Dendritic cell treated with granulocyte-macrophage colony-stimulating factor and Interleukin-4, amounts not matched to agents 40 ng/mL and 50 ng/mL, for 4 days (primary cell): ENCODE data around the gene GTPBP2.

Experiments used
- H3K27ac Mint-ChIP-seq: one replicate; pipeline ENCODE4 v1.8.0; 2022; ENCODE audit warnings: mild to moderate bottlenecking, mixed read lengths
- H3K27me3 Mint-ChIP-seq: one replicate; pipeline ENCODE4 v1.8.0; 2022; ENCODE audit warnings: mild to moderate bottlenecking, mixed read lengths
- H3K36me3 Mint-ChIP-seq: one replicate; pipeline ENCODE4 v1.8.0; 2022; ENCODE audit warnings: low read depth, mixed read lengths
- H3K4me1 Mint-ChIP-seq: one replicate; pipeline ENCODE4 v1.8.0; 2022; ENCODE audit warnings: low read depth, mixed read lengths
- H3K4me3 Mint-ChIP-seq: one replicate; pipeline ENCODE4 v1.8.0; 2022; ENCODE audit warnings: mild to moderate bottlenecking, moderate library complexity, mixed read lengths
- H3K9me3 Mint-ChIP-seq: one replicate; pipeline ENCODE4 v1.8.0; 2022; ENCODE audit warnings: mixed read lengths
- intact Hi-C: fragments of 100-400 bp; cut with micrococcal nuclease; formaldehyde crosslinking; loops from one replicate; pipeline ENCODE4 v1.15.0; 2022

GTPBP2 gene

DNA sequence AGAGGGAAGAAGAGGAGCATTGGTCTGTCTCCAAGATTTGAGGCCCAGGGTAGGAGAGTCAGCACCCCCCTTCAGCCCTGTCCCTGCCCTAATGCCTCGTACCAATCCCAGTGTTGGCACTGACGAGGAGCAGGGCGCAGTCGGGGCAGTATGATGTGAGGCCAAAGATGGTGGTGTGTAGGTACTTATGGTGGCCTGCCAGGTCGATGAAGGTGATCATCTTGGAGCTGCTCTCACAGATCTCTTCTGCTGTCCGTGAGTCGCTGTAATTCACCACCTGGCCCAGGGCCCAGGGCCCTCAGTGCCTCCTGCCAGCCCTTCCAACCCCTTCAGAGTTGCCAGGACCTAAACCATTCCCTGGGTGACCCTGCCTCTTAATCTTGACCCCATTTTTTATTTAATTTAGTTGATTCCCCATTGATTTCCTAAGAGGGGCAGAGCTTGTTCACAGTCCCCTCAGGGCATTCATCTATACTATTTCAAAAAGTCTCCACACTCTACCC is 4.2 kb downstream of the GTPBP2 start:
- intact Hi-C loops, result loop anchor here (5.0 kb wide), 1 partner anchor 48 kb away; the partner anchor contains the start of genes POLH and XPO5
- no peaks in the 10 kb centered on the region for H3K9me3 Mint-ChIP-seq
- H3K4me1 Mint-ChIP-seq, result peaks cover 49% of the 10 kb centered on the region
- H3K27me3 Mint-ChIP-seq, result no peaks in the 10 kb centered on the region
- no peak overlapping the region for H3K4me3 Mint-ChIP-seq
- peaks cover 88% of the 10 kb centered on the region for H3K36me3 Mint-ChIP-seq
- H3K27ac Mint-ChIP-seq, result no peak overlapping the region

DNA sequence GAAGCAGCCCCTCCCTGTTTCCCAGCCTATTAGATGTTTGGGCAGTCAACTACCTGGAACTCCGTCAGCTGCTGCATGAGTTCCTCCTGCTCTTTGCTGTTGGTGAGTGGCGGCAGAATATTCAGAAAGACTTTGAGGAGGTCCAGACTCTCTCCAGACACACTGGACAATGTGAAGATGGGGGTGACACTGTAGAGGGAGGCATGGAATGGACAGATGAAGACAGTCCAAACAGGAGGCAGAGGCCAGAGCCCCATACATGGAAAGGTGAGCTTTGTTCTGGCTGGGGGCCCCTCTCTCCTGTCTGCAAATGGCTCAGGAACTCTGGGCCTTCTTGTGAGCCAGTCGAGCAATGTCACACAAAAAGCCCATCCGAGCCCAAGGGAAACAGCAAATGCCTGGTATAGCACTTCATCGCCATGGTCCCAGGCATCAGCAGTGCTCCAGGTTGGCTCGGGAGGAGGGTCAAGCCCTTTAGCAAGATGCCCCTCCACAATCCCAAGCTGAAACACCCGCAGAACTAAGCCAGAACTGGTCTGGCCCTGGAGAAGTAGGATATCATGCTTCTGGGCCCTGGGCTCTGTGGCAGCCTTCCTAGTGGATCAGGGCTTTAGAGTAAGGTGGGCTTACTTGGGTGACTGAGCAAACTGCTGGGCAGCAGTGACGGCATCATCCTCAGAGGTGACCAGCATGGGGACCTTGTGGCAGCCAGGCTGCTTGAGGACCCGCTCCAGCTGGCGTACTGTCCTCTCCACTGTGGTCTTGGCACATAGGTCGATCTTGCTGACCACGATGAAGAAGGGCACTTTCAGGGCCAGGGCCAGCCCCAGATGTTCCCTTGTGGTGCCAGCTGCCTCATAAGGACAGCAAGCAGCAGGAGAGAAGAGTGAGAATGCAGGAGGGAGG is 4.9 kb downstream of the GTPBP2 start:
- H3K4me3 Mint-ChIP-seq, result no peak overlapping the region
- H3K36me3 Mint-ChIP-seq, result peaks cover 83% of the 10 kb centered on the region
- no peak overlapping the region for H3K27ac Mint-ChIP-seq

DNA sequence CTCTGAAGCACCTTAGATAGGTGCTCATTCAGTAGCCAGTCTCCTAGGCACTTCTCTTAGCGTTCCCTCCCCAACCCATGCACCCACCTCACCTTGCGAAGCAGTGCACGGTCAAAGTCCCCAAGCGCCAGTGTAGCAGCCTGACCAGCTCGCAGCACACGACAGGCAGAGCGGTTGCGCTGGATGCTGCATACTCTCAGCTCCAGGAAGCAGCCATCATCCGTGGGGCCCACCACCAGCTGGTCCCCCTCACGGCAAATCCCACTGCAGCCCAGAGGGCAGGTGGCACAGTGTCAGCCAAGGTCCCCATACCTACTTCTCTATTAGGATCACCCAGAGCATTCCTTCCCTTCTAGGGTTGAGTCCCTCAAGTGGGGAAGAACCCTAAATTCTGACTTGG is 6.5 kb downstream of the GTPBP2 start:
- intact Hi-C loops, result no loop called here
- Mint-ChIP-seq H3K27me3 (no peaks in the 10 kb centered on the region), H3K4me1 (peaks cover 36% of the 10 kb centered on the region), H3K27ac (no peak overlapping the region), H3K9me3 (no peaks in the 10 kb centered on the region), H3K36me3 (peaks cover 73% of the 10 kb centered on the region), H3K4me3 (no peak overlapping the region)

More for the DNA sequence above, 4.9 kb downstream of the GTPBP2 start:
- Mint-ChIP-seq H3K4me1 (peaks cover 48% of the 10 kb centered on the region), H3K27me3 (no peaks in the 10 kb centered on the region), H3K9me3 (no peaks in the 10 kb centered on the region)
- intact Hi-C loops, result no loop called here

DNA sequence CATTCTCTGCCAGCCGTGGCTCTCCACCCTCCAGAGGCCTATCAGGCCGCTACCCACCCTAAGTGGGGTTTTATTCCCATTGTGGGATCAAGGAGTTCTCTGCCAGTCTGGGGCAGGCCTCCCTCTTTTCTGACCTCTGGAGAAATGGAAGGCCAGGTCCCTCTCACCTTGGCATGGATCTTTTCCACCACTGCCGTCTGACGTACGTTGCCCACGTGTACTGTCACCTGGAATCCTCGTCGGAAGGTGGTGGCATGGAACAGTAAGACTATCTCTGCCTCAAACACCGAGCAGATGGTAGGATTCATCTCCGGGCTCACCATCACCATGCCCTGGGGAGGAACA is 7.3 kb downstream of the GTPBP2 start:
- peaks cover 28% of the 10 kb centered on the region for H3K4me1 Mint-ChIP-seq
- no peaks in the 10 kb centered on the region for H3K27me3 Mint-ChIP-seq
- H3K4me3 Mint-ChIP-seq, result no peak overlapping the region
- no peaks in the 10 kb centered on the region for H3K9me3 Mint-ChIP-seq
- peaks cover 70% of the 10 kb centered on the region for H3K36me3 Mint-ChIP-seq
- intact Hi-C loops, result no loop called here
- H3K27ac Mint-ChIP-seq, result no peak overlapping the region

DNA sequence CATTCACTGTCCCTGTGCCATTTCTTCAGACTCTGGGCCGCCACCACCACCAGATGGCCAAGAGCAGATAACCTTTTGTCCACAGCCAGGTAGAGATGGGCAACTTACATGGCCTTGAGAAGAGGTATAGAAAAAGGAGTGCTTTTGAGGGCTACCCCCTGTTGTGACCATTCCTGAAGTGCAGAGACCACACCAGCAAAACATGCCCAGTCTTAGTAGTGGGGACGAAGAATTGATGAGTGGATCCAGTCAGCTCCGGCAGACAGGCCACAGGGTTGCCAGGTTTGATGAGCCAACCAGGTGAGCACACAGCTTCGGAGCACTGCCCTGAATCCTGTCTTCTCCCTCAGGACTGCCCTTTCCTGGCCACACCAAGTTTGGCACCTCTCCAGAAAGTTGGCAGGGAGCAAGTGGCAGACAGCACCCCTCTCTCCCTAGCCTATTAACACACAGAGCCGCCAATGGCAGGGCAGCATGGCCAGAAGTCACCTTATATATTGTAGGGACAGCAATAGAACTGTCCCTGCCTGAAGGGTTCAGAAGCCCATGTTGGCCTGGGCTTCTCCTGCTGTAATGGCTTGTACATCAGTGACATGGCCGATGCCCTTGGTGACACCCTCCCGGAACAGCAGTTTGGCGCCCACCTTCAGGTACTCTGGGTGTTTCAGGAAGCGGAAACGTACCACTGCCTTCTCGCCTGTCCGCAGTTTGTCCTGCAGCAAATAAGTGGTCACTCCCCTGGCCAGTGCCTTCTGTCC is 7.8 kb downstream of the GTPBP2 start:
- Mint-ChIP-seq H3K4me1 (peaks cover 23% of the 10 kb centered on the region), H3K27ac (peak overlapping the region; percentile 25), H3K4me3 (no peak overlapping the region), H3K27me3 (no peaks in the 10 kb centered on the region), H3K9me3 (no peaks in the 10 kb centered on the region), H3K36me3 (peaks cover 65% of the 10 kb centered on the region)
- intact Hi-C loops, result no loop called here

DNA sequence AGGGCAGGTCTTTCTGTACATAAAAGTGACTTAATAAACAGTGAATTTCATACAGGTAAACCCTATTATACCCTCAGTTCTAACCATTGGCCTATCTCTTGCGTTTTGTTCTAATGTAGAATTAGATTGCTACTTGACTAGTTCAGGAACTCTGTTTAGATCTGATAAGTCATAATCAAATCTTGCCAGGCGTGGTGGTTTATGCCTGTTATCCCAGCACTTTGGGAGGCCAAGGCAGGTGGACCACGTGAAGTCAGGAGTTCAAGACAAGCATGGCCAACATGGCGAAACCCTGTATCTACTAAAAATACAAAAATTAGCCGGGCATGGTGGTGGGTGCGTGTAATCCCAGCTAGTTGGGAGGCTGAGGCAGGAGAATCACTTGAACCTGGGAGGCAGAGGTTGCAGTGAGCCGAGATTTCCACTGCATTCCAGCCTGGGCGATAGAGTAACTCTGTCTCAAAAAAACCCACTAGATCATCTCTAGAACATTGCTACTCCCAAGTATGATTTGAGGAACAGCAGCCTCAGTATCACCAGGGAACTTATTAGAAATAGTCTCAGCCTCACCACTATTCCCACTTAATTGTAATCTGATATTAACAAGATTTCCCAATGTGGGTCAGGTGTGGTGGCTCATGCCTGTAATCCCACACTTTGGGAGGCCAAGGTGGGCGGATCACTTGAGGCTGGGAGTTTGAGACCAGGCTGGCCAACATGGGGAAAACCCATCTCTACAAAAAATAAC is 12.2 kb downstream of the GTPBP2 start:
- Mint-ChIP-seq H3K4me1 (peaks cover 12% of the 10 kb centered on the region), H3K4me3 (no peak overlapping the region), H3K36me3 (peaks cover 47% of the 10 kb centered on the region), H3K27me3 (no peaks in the 10 kb centered on the region), H3K9me3 (no peaks in the 10 kb centered on the region), H3K27ac (no peak overlapping the region)
- intact Hi-C loops, result no loop called here

DNA sequence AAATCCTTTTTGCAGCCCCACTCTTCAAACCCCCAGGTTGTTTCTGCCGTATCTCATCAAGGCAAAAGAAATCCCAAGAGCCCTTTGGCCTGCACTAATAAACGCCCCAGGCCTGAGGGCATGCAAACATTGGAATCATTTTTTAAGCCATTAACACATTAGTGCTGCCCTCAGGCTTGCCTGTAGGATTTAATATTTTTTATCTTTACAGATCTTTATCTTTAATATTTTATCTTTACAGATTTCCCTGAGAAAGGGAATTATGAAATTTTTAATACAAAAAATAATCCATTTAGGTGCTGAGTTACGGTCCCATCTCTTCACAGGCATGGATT is 14.7 kb downstream of the GTPBP2 start:
- H3K9me3 Mint-ChIP-seq, result no peaks in the 10 kb centered on the region

DNA sequence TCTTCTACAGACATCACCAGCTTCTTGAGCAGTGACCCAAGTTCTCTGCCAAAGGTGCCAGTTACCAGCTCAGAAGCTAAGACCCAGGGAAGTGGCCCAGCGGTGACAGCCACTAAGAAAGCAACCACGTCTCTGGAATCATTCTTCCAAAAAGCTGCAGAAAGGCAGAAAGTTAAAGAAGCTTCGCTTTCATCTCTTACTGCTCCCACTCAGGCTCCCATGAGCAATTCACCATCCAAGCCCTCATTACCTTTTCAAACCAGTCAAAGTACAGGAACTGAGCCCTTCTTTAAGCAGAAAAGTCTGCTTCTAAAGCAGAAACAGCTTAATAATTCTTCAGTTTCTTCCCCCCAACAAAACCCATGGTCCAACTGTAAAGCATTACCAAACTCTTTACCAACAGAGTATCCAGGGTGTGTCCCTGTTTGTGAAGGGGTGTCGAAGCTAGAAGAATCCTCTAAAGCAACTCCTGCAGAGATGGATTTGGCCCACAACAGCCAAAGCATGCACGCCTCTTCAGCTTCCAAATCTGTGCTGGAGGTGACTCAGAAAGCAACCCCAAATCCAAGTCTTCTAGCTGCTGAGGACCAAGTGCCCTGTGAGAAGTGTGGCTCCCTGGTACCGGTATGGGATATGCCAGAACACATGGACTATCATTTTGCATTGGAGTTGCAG is 15.2 kb downstream of the GTPBP2 start:
- Mint-ChIP-seq H3K9me3 (no peaks in the 10 kb centered on the region), H3K27me3 (no peaks in the 10 kb centered on the region), H3K4me3 (no peak overlapping the region), H3K4me1 (peaks cover 7% of the 10 kb centered on the region), H3K27ac (peak overlapping the region; percentile 26), H3K36me3 (peaks cover 39% of the 10 kb centered on the region)
- intact Hi-C loops, result no loop called here

More for the DNA sequence above, 14.7 kb downstream of the GTPBP2 start:
- peaks cover 39% of the 10 kb centered on the region for H3K36me3 Mint-ChIP-seq
- H3K27me3 Mint-ChIP-seq, result no peaks in the 10 kb centered on the region
- no peak overlapping the region for H3K4me3 Mint-ChIP-seq
- H3K27ac Mint-ChIP-seq, result no peak overlapping the region
- intact Hi-C loops, result no loop called here
- H3K4me1 Mint-ChIP-seq, result peaks cover 2% of the 10 kb centered on the region

DNA sequence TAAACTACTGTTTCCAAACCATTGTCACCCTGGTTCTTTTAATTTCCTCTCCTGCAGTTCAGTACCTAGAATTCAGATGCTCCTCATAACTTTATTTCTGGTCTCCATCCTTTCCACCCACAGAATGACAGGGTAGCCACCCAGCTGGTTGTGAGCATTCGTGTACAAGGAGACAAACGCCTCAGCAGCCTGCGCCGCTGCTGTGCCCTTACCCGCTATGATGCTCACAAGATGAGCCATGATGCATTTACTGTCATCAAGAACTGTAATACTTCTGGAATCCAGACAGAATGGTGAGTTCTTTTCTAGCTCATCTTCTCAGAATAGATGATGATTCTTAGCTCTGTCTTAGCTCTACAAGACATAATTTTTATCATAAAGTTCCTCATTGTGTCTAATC is 18.6 kb downstream of the GTPBP2 start:
- Mint-ChIP-seq H3K27me3 (no peaks in the 10 kb centered on the region), H3K9me3 (no peaks in the 10 kb centered on the region), H3K27ac (no peak overlapping the region), H3K36me3 (peaks cover 62% of the 10 kb centered on the region), H3K4me3 (no peak overlapping the region), H3K4me1 (peaks cover 16% of the 10 kb centered on the region)
- intact Hi-C loops, result no loop called here

DNA sequence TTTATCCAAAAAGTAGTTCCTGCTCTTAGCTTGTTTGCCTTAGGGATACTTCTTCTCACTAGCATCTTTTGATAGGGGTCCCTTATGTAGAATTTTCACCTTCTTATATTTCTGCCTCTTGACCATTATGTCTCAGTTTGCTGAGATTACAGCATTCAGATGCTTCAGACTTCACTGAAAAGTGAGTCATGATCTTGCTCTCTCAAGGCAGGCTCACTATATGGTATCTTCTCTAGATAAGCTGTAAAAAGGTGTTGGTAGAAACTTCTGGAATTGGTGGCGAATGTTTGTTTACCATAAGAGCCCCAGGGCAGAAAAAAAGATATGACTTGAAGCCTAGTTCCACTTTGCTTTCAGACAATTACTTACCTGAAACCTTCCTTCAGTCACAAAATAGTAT is 19.7 kb downstream of the GTPBP2 start:
- Mint-ChIP-seq H3K4me1 (peaks cover 16% of the 10 kb centered on the region), H3K36me3 (peaks cover 65% of the 10 kb centered on the region), H3K27ac (no peak overlapping the region)

DNA sequence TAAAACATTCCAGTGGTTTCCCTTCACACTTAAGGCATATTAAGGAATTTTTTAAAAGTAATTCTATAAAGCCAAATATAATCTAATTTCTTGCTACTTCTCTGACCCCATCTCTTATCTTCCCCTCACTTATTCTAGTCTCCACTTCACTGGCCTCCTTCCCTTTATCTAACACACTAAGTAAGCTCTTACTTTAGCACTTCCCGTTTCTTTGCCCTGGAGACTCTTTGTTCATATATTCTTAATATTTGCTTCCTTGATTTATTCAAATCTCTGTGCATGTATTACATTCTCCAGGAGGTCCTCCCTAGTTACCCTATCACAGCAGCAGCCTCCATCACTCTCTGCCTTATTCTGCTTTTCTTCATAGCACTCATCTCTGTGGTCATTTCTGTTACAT is 20.3 kb downstream of the GTPBP2 start:
- peak overlapping the region; percentile 30 for H3K27ac Mint-ChIP-seq
- H3K4me3 Mint-ChIP-seq, result no peak overlapping the region
- intact Hi-C loops, result loop anchor here (2.0 kb wide), 1 partner anchor 472 kb away; no protein-coding TSS in a partner anchor
- H3K4me1 Mint-ChIP-seq, result peaks cover 16% of the 10 kb centered on the region
- no peaks in the 10 kb centered on the region for H3K27me3 Mint-ChIP-seq
- peaks cover 66% of the 10 kb centered on the region for H3K36me3 Mint-ChIP-seq
- H3K9me3 Mint-ChIP-seq, result no peaks in the 10 kb centered on the region

More for the DNA sequence above, 19.7 kb downstream of the GTPBP2 start:
- intact Hi-C loops, result loop anchor here (2.0 kb wide), 1 partner anchor 471 kb away; no protein-coding TSS in a partner anchor
- no peak overlapping the region for H3K4me3 Mint-ChIP-seq
- no peaks in the 10 kb centered on the region for H3K9me3 Mint-ChIP-seq
- H3K27me3 Mint-ChIP-seq, result no peaks in the 10 kb centered on the region

DNA sequence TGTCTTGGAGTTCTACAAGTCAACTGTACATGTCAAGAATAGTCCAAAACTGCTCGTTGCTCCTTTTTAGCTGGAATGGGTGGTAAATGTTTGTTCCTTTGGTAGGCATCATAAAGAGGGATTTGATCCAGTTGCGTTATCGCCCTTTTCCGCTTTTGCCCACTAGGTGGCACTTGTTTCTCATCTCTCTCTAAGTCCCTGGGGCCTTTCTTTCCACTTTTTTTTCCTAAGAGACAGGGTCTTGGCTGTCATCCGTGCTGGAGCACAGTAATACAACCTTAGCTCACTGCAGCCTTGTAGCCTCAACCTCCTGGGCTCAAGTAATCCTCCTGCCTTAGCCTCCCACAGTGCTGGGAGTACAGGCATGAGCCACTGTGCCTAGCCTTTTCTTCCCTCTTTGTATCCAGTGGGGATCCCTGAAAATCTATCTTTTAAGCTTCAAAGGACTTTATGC is 20.7 kb downstream of the GTPBP2 start:
- intact Hi-C loops, result loop anchor here (2.0 kb wide), 1 partner anchor 472 kb away; no protein-coding TSS in a partner anchor
- H3K4me1 Mint-ChIP-seq, result peaks cover 16% of the 10 kb centered on the region
- H3K27ac Mint-ChIP-seq, result peak overlapping the region; percentile 30
- no peak overlapping the region for H3K4me3 Mint-ChIP-seq
- no peaks in the 10 kb centered on the region for H3K9me3 Mint-ChIP-seq
- H3K27me3 Mint-ChIP-seq, result no peaks in the 10 kb centered on the region
- H3K36me3 Mint-ChIP-seq, result peaks cover 65% of the 10 kb centered on the region

DNA sequence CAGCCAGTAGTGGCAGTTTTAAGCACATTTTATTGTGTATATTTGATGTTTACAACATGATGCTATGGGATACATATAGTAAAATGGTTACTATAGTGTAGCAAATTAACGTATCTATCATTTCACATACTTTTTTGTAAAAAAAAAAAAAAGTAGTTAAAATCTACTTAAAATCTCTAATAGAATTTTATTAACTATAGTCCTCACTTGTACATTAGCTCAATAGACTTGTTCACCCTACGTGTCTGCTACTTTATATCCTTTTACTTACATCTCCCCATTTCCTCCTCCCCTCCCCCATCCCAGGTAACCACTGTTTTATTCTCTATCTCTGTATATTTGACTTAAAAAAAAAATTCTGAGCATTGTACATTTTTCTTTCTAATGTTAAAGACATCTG is 23.0 kb downstream of the GTPBP2 start:
- H3K4me3 Mint-ChIP-seq, result no peak overlapping the region
- peaks cover 16% of the 10 kb centered on the region for H3K4me1 Mint-ChIP-seq
- no peaks in the 10 kb centered on the region for H3K9me3 Mint-ChIP-seq
- peaks cover 77% of the 10 kb centered on the region for H3K36me3 Mint-ChIP-seq
- no peaks in the 10 kb centered on the region for H3K27me3 Mint-ChIP-seq
- no peak overlapping the region for H3K27ac Mint-ChIP-seq
- intact Hi-C loops, result no loop called here
